ENCODE results near the gene CDK5RAP3. TPM values are rescaled to one million over a fixed set of nuclear protein-coding genes. Genes with fewer than 3 reads are reported as not detected.

CDK5RAP3 gene
- total and polyA plus RNA-seq, 2 experiments from 2014 or later: 124 to 179 TPM

GRCh38 chr17:47927821-47928400 lies 43.0 kb upstream of the CDK5RAP3 start:
- DNase-seq (ENCODE audit: low spot score): no peak
- H2AFZ ChIP-seq: no peak overlapping the region
- no peaks in the 10 kb centered on the region for H3K27me3 ChIP-seq
- 95% methylated on average over 18 of the region's 20 CpGs for WGBS (ENCODE audit: low lambda C conversion rate, missing lambda C conversion rate)
- no peaks in the 10 kb centered on the region for H3K4me1 ChIP-seq (ENCODE audit: insufficient read depth)
- H4K20me1 ChIP-seq (ENCODE audit: insufficient read depth, poor library complexity, severe bottlenecking): no peaks in the 10 kb centered on the region
- H3K36me3 ChIP-seq (replicated peaks; ENCODE audit: insufficient read depth, low read depth): no peaks in the 10 kb centered on the region
- H3K27ac ChIP-seq: no peak overlapping the region
- TF ChIP-seq EZH2phosphoT487 (IDR thresholded peaks at IDR 0.05; ENCODE audit: low read depth, severe bottlenecking, unreplicated experiment): no peak
- TF ChIP-seq, protein P1, sequence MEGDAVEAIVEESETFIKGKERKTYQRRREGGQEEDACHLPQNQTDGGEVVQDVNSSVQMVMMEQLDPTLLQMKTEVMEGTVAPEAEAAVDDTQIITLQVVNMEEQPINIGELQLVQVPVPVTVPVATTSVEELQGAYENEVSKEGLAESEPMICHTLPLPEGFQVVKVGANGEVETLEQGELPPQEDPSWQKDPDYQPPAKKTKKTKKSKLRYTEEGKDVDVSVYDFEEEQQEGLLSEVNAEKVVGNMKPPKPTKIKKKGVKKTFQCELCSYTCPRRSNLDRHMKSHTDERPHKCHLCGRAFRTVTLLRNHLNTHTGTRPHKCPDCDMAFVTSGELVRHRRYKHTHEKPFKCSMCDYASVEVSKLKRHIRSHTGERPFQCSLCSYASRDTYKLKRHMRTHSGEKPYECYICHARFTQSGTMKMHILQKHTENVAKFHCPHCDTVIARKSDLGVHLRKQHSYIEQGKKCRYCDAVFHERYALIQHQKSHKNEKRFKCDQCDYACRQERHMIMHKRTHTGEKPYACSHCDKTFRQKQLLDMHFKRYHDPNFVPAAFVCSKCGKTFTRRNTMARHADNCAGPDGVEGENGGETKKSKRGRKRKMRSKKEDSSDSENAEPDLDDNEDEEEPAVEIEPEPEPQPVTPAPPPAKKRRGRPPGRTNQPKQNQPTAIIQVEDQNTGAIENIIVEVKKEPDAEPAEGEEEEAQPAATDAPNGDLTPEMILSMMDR (IDR thresholded peaks at IDR 0.05; ENCODE audit: poor library complexity): no peak
- TF ChIP-seq EZH2 (IDR thresholded peaks at IDR 0.05; ENCODE audit: borderline replicate concordance): no peak
- H3K9me2 ChIP-seq (replicated peaks; ENCODE audit: insufficient read depth): no peaks in the 10 kb centered on the region
- H3K4me2 ChIP-seq: no peak overlapping the region
- H3K4me3 ChIP-seq: no peak overlapping the region
- no peaks in the 10 kb centered on the region for H3K79me2 ChIP-seq
- H3K9me3 ChIP-seq (ENCODE audit: low read depth): no peaks in the 10 kb centered on the region

GRCh38 chr17:47928415-47928814 lies 42.5 kb upstream of the CDK5RAP3 start:
- H3K9me2 ChIP-seq (replicated peaks; ENCODE audit: insufficient read depth): no peaks in the 10 kb centered on the region
- no peaks in the 10 kb centered on the region for H3K36me3 ChIP-seq (replicated peaks; ENCODE audit: insufficient read depth, low read depth)
- H3K27ac ChIP-seq: no peak overlapping the region
- H3K4me2 ChIP-seq: no peak overlapping the region
- no peak overlapping the region for H3K4me3 ChIP-seq
- no peaks in the 10 kb centered on the region for H3K27me3 ChIP-seq
- H3K9me3 ChIP-seq (ENCODE audit: low read depth): no peaks in the 10 kb centered on the region
- TF ChIP-seq, protein P1 (IDR thresholded peaks at IDR 0.05; ENCODE audit: poor library complexity): no peak
- TF ChIP-seq EZH2phosphoT487 (IDR thresholded peaks at IDR 0.05; ENCODE audit: low read depth, severe bottlenecking, unreplicated experiment) (no peak), EZH2 (IDR thresholded peaks at IDR 0.05; ENCODE audit: borderline replicate concordance) (no peak)
- 88% methylated on average over 2 of the region's 2 CpGs for WGBS (ENCODE audit: low lambda C conversion rate, missing lambda C conversion rate)
- H2AFZ ChIP-seq: no peak overlapping the region
- H3K4me1 ChIP-seq (ENCODE audit: insufficient read depth): no peaks in the 10 kb centered on the region
- DNase-seq (ENCODE audit: low spot score): no peak
- no peaks in the 10 kb centered on the region for H3K79me2 ChIP-seq
- H4K20me1 ChIP-seq (ENCODE audit: insufficient read depth, poor library complexity, severe bottlenecking): no peaks in the 10 kb centered on the region

- Histone ChIP-seq H4K20me1 (ENCODE audit: insufficient read depth, poor library complexity, severe bottlenecking) (no peaks in the 10 kb centered on the region), H3K4me3 (no peak overlapping the region), H3K9me2 (replicated peaks; ENCODE audit: insufficient read depth) (no peaks in the 10 kb centered on the region), H3K27me3 (no peaks in the 10 kb centered on the region), H3K79me2 (no peaks in the 10 kb centered on the region), H3K4me1 (ENCODE audit: insufficient read depth) (no peaks in the 10 kb centered on the region), H3K27ac (no peak overlapping the region), H2AFZ (no peak overlapping the region), H3K36me3 (replicated peaks; ENCODE audit: insufficient read depth, low read depth) (no peaks in the 10 kb centered on the region), H3K9me3 (ENCODE audit: low read depth) (no peaks in the 10 kb centered on the region), H3K4me2 (no peak overlapping the region)
- TF ChIP-seq EZH2 (IDR thresholded peaks at IDR 0.05; ENCODE audit: borderline replicate concordance) (no peak), EZH2phosphoT487 (IDR thresholded peaks at IDR 0.05; ENCODE audit: low read depth, severe bottlenecking, unreplicated experiment) (no peak)
- TF ChIP-seq, protein P1 (IDR thresholded peaks at IDR 0.05; ENCODE audit: poor library complexity): no peak
- 86% methylated on average over 10 of the region's 10 CpGs for WGBS (ENCODE audit: low lambda C conversion rate, missing lambda C conversion rate)
- no peak for DNase-seq (ENCODE audit: low spot score)
Measured at GRCh38 chr17:47929218-47930000, 41.5 kb upstream of the CDK5RAP3 start.

Data from hepatocyte (in vitro differentiated cells).